Stimulated activated naive CD4-positive, alpha-beta T cell treated with Interleukin-2 at 50 U/mL for 16 hours (primary cell): ENCODE data around the gene ACSL6.

ENCODE experiments used
- DNase-seq: peaks from one replicate; lab custom pipeline; 2025; lab: John Stamatoyannopoulos, UW

ACSL6 gene

DNA sequence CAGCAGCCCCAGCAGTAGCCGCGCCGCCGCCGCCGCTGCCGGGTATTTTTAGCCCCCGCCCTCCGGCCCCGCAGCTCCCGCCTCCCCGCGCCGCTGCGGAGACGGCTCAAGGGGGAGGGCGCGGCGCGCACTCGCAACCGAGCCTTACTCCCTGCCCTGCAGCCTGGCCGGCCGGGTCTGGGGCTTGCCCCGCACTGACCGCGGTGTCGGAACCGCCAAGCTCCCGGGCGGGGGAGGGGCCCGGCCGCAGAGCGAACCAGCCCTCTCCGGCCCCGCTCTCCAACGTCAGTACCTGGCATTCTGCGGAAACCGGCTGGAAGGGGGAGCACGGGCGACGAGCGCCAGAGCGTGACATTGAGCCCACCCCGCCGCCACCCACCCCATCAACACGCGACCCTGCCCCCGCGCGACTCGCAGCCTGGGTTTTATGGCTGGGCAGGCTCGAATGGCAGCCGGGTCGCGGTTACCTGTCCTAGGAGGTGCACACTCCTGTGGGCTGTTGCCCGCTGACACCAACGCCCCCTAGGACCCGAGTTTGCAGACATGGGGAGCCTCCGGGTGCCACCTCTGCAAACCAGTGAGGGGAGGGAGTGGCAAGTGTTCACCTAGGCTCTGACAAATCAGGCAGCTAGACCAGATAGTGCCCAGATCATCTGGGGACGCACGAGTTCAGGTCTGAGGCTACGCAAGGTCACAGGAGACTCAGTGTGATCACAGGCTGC is at the start of gene ACSL6:
Gene ACSL6 (minus strand): TSS at position 37 of the 722 bp plus-strand sequence. CDS start 105 bp downstream, outside the sequence.
- DNase-seq, result peak; percentile 28

DNA sequence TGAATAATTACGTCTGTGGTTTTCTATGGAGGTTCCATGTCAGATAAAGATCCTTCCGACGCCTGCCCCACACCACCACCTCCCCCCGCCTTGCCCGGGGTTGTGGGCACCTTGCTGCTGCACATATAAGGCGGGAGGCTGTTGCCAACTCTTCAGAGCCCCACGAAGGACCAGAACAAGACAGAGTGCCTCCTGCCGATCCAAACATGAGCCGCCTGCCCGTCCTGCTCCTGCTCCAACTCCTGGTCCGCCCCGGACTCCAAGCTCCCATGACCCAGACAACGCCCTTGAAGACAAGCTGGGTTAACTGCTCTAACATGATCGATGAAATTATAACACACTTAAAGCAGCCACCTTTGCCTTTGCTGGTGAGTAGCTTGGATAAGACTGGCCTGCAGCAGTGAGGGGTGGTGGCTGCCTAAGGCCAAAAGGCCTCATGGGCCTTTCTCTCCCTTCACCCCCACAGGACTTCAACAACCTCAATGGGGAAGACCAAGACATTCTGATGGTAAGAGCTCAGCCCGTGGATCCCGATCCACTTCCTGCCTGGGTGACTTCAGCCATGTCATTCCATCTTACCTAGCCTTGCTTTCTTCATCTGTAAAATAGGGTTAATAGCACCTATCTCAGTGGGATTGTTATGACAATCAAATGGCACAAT is 49.2 kb upstream of the ACSL6 start, which contains the start of gene IL3:
Gene IL3 (plus strand): TSS at position 155 of the 661 bp plus-strand sequence. CDS start 52 bp downstream, at position 207.
- no peak for DNase-seq

DNA sequence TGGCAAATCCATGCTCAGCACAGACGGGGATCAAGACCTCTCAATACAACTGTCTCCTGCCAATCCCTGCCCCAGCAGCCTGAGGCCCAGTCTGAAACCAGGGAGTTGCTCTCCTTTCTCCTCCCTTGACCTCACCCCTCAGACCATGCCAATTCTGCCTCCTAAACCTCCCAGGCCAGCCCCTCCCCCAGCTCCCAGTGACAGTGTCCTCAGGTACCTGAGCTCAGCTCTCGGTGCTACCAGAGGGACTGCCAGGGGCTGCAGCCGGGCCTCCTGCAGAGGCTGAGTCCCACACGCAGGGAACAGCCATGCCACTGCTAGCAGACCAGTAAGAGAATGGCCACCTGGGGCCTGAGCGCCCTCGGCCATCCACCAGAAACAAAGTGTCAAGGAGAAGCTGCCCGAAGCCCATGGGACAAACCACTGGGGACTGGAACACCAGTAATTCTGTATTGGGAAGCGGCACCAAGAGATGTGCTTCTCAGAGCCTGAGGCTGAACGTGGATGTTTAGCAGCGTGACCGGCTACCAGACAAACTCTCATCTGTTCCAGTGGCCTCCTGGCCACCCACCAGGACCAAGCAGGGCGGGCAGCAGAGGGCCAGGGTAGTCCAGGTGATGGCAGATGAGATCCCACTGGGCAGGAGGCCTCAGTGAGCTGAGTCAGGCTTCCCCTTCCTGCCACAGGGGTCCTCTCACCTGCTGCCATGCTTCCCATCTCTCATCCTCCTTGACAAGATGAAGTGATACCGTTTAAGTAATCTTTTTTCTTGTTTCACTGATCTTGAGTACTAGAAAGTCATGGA is 48.4 kb upstream of the ACSL6 start:
- no peak for DNase-seq

DNA sequence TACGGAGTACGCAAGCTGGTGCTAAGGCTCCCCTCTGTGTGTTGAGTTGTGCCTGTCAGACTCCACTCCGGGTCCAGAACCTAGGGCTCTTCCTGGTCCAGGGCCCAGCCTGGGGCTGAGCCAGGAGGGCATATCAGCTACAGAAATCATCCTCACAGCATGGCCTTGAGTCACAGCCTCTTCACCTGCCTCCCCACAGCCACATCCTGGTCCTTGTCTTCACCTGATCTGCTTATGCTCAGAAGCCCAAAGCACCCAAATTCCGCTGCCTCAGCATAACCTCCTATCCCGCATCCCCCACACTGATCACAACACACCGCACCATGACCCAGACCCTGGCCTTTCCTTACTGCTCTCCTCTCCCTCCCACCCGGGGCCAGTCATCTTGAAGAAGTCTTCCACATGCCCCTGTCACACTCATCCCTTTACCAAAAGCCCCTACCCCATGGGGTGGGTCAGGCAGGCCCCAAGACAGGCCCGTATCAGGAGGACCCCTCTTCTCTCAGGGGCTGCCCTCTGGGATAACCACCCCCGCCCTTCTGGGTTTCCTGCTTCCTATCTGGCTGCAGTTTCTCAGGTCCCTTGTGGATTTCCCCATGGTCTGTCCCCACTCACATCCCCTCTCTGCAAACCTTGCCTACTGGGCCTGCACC is 47.7 kb upstream of the ACSL6 start:
- peak; percentile 31 for DNase-seq

- no peak for DNase-seq
Measured at GRCh38 chr5:132058646-132059042, 47.2 kb upstream of the ACSL6 start.

DNA sequence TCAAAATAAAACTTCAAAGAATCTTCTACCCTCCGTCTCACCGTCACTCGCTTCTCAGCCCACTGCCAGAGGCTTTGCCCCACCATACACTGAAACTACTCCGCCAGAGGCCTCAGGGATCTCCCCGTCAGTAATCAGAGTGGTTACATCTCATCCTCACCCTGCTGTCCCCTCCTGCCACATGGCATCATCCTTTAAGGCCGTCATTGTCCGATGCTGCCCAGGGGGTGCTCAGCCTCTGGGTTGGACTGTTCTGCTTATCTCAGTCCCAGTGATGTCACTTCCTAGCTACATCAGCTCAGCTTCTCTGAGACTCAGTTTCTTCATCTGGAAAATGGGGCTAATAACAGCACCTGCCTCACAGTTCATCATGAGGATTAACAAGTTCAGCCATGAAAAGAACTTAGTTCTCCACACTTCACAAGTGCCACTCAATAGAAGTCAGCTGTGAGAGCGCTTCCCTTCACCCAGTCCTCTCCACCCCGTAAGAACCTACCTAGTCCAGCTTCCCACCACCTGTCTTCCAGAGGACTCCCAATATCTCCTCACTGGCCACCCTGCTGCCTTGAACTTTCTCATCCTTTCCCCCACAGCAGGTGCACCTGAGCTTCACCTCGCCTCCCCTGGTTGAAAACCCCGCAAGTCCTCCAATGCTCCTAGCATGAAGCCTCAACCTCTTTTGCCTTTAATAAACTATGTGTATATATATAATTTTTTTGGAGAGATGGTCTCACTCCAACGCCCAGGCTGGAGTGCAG is 46.2 kb upstream of the ACSL6 start:
- no peak for DNase-seq

DNA sequence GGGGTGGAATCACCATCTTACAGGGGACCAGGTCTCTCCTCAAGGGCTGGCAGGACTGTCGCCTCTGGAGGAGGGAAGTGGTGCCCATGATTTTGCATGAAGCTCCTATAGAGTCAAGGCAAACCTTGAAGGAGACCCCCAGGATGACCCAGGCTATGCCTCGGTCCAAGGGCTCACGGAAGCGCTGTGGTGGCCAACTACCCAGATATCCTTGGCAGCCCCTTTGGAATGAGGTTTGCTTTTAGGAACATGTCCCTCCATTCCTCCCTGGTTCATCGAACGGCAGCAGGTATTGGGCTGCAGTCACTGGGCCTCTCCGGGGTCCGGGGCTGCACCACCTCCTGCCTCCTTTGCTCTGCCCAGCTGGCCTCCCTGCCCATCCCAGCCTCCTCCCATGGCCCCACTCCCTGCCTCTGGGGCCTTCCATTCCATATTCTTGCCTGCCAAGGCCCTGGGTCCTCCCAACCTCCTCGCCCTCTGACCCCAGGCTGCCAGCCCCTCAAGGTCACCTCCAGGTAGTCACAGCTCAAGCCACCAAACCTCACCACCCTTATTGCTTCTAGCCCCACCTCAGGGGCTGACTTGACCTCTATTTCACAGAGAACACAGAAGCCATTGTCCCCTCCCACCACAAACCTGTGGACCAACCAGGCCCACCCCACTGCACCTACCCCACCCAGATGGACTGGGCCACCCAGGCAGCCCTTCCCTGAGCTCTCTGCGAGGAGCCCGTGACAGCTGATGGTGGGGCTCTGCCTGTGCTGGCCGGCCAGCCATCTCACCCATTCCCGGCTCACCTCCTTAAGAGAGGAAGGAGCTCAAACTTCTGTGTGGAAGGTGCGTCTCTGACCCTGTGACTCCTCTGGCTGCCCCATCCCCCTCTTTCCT is 45.4 kb upstream of the ACSL6 start:
- DNase-seq, result no peak

DNA sequence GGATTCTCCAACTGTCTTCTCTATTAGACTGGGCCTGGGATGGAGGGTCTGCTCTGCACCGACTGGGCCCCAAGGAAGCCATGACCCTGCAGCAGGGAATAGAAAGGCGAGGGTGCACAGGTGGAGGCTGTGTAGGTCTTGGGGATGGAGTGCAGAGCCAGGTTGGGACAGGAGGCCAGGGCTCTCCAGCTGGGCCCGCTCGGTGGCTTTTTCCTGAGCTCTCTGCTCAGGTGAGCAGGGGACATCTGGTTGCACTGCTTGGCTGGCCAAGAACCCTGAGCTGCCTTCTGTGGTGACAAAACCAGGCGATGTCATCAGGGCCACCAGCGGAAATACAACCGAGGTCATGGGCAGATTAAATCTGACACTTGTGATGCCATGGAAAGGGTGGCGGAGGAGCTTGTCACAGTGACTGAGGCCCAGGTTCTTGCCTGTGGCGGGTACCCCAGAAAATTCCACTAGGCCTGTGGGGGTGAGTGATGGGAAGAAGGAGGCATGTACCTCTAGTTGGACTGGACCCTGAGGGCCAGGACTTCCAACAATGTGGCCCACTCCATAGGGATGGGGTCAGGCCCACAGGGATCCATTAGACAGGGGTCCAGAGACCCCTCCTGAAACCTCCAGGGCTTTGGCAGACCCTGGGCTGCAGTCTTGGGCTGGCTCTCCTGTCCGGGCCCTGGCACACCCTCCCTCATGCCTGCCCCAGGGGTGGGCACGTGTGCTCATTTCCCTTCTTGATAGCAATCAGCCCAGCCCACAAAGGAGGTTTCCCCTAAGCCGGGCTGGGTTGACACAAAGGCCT is 44.6 kb upstream of the ACSL6 start:
- DNase-seq, result peak; percentile 48

- no peak for DNase-seq
Measured at GRCh38 chr5:132055441-132055807, 44.0 kb upstream of the ACSL6 start.

DNA sequence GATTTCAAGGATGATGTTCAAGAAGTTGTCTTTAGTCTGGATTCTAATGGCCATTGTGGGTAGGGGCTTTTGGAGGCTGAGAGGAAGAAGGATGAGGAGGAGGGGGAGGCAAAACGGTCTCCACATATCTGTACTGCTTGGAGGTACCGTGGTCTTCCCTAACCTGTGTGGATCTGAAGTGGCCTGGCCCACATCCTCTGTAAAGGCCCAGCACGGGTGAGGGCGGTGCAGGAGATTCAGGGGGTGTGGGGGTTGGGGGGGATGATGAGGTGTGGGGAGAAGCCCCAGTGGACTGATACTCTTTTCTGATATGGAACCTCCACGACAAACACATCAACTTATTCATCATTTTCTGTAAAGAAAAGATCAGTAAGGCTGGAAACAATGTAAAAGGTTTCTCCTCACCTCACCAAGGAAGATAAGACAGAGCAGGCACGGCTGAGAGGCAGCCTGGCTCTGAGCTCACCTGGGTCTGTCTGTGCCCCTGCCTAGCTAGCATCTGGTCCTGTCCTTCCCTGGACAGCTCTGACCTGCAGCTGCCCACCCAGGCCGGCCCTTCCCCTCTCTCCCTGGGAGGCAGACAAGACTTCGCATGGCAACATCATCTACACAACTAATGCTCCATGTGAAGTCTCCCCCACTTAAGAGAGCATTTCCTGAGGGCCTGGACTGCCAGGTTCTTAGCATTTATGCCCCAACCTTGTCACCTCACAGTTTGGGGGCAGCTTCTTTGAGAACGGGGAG is 43.4 kb upstream of the ACSL6 start:
- no peak for DNase-seq

DNA sequence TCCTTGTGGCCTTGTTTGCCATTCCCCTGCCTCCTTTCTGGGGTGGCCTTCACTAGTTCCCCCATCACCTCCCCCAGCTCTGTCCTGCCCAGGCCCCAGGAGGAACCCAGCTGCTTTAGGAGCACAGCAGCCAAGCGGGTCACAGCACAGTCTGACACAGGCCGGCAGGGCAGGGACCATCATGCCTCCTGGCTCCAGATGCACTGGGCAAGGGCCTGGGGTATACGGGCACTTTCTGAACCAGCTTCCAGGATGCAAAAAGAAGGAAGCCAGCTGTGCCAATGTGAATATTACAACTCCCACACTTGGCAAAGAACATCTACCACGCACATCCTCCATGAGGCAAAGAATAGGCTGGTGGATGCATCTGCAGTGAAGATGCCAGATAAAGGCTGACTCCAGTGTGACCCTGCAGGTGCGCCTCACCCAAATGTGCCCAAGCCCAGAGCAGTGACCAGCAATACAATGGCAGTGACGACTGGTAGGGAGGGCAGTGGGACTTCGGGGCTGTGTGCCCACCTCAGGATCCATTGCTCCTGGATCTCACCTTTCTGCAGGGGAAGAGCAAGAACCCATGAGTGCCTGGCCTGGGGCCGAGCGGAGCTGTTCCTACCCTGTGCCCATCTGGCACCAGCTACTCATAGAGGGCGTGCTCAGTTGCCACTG is 42.7 kb upstream of the ACSL6 start:
- DNase-seq, result no peak

DNA sequence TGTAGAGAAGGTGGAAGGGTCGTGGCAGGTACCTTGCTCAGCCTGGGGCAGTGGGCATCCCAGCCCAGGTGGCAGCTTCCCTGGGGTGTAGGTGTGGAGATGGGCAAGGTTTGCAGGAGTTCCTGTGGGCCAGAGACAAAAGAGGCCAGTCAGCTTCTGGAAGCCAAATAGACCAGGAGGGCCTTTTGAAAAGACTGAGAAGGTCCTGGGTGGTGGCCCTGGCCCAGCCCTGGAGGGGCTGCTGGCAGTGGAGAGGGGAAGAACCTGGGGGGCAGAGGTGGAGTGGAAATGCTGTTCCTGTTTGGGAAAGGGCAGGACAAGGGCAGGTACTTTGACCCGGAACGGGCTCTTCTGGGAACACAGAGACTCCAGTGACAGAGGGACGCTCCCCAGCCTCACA is 42.0 kb upstream of the ACSL6 start:
- DNase-seq, result no peak

DNA sequence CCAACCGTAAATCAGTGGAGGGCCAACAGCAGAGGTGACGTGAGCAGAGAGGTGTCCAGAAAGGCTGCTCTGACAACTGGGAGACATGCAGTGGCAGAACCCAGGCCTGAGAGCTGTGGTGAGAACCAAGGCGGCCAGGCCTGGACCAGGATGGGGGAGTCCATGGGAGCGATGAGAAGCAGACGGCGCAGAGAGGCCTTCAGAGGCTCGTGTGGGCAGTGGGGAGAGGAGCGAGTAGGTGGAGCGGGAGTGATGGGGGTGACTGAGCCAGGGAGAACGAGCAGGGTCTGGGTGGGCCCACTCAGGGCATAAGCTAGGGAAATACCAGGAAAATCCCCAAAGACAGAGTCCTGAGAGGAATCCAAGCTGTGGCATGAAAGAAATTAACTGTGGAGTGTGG is 41.1 kb upstream of the ACSL6 start:
- no peak for DNase-seq

DNA sequence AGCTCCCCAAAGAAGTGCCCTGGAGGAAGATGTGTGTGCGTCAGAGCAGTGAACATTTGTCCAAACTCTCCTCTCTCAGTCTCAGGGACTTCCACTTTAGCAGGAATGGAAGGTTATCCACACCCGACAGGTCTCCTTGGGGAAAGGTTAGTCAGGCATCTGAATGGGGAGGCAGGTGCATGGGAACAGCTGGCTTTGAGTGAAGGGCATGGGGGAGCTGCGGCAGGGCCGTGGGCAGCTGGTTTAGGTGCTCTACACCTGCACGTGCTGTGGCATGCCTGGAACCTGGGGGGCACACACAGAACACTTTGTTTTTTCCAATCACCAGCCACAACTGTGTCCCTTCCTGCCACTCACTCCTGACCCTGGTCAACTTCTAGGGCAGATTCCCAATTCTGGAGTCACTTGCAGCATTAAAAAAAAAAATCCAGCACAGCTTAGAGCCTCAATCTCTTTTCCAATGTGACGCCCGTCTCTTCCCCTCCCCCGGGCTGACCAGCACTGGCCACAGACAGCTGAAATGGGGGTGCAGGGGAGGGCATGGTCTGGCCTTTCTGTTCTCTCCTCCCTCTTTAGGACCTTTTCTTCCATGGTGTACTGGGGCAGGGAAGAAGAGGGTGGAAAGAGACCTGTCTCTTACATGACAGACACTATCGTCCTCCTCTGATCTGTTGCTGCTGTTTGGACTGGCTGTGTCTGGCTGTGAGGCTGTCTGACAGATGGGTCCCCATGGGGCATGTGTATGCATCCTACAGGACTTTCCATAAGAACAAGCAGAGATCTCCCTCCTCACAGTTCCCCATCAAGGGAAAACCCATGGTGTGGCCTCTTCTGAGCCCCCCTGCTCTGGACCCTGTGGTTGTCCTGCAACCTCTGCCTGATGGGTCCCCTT is 39.4 kb upstream of the ACSL6 start:
- no peak for DNase-seq

DNA sequence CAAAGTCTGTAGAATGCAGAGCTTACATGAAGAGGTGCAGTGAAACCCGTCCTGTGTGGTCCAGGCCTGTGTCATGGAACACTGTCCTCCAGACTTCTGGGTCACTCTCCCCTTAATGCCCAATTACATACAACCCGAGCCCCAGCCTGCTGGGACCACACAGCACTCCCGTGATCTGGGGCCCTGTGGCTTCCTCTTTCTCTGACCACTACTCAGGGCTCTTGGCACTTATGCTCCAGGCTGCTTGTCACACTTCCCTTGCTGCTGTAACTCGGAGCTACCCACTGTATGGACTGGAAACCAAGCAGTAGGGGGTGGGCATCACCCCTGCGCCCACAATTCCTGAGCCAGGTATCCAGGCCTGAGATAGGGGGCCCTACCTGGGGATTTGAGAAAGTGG is 38.7 kb upstream of the ACSL6 start:
- no peak for DNase-seq

DNA sequence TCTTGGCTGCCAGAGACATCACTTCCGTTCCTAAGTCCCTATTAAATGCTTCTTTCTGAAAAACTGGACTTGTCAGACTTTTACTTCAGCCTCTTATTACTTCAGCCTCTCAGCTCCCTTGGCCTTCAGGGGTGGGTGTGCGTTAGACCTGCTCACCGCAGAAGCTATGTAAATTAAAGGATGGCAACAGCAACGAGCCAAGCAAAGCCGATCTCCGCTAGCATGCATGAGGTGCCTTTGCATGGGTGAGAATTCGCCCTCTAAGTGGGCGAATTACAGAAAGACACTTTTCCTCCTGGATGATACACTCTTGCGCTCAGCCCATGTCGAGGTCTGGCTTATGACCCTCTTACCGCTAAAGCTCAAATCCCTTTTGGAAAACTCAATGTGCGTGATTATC is 38.1 kb upstream of the ACSL6 start:
- DNase-seq, result no peak

GRCh38 chr5:132049093-132049492 is 37.6 kb upstream of the ACSL6 start:
- DNase-seq, result no peak
